A673 (cell line): ENCODE measurements around the gene CSPG5. TPM values are rescaled to one million over a fixed set of nuclear protein-coding genes. Genes with fewer than 3 reads are reported as not detected.

ENCODE experiments used
- BruUV-seq: library from RNA; stranded (reverse); fragments of 400-500 nt; replicated peaks from 2 replicates; lab custom pipeline; 2021; lab: Mats Ljungman, UMichigan
- CTCF ChIA-PET: fragments of 300-600 bp; sonication (Branson Sonifier 250); formaldehyde crosslinking; loops from one replicate; lab custom pipeline; 2022; ENCODE audit warnings: antibody characterized with exemption; lab: Charles Lee
- POLR2A ChIA-PET: fragments of 300-600 bp; sonication (Branson Sonifier 250); formaldehyde crosslinking; loops from one replicate; lab custom pipeline; 2022; ENCODE audit warnings: antibody characterized with exemption; ENCODE audit not compliant: low non-redundant PET; lab: Charles Lee
- DNase-seq: peaks from one replicate; pipeline ENCODE4 v3.0.0-alpha.2; 2015; ENCODE audit warnings: low spot score
- H3K27ac ChIP-seq: fragments of 200-600 bp; sonication (generic); 2 replicates; pipeline ENCODE4 v1.5.1; 2016; ENCODE audit warnings: mixed run types, low read depth, mild to moderate bottlenecking, mixed read lengths, antibody characterized with exemption, low read length; ENCODE audit not compliant: poor library complexity, severe bottlenecking
- H3K27me3 ChIP-seq: fragments of 200-600 bp; sonication (generic); replicated peaks from 2 replicates; pipeline ENCODE4 v1.6.1; 2017; ENCODE audit warnings: mixed run types, low read depth, mild to moderate bottlenecking, mixed read lengths, antibody characterized with exemption, low read length; ENCODE audit not compliant: insufficient read depth, poor library complexity
- H3K36me3 ChIP-seq: fragments of 200-600 bp; sonication (generic); 2 replicates; pipeline ENCODE4 v1.6.1; 2016; ENCODE audit warnings: mixed run types, mild to moderate bottlenecking, mixed read lengths, antibody characterized with exemption, low read length; ENCODE audit not compliant: insufficient read depth, poor library complexity, severe bottlenecking
- H3K4me1 ChIP-seq: fragments of 200-600 bp; sonication (generic); 2 replicates; pipeline ENCODE4 v1.6.1; 2017; ENCODE audit warnings: mixed run types, mild to moderate bottlenecking, mixed read lengths, antibody characterized with exemption, low read length; ENCODE audit not compliant: insufficient read depth, poor library complexity, severe bottlenecking
- H3K4me3 ChIP-seq: fragments of 200-600 bp; sonication (generic); 2 replicates; pipeline ENCODE4 v1.5.1; 2016; ENCODE audit warnings: low read depth, mixed run types, mild to moderate bottlenecking, mixed read lengths, low read length; ENCODE audit not compliant: poor library complexity, severe bottlenecking
- H3K9me3 ChIP-seq: fragments of 200-600 bp; sonication (generic); 2 replicates; pipeline ENCODE4 v1.6.1; 2016; ENCODE audit warnings: mixed run types, low read depth, mild to moderate bottlenecking, mixed read lengths, antibody characterized with exemption, low read length; ENCODE audit not compliant: poor library complexity, severe bottlenecking
- CTCF ChIP-seq: fragments of 300-800, 200-600 bp; sonication (generic); conservative IDR thresholded peaks from 2 replicates; pipeline ENCODE4 v1.5.1; 2017; ENCODE audit warnings: low read depth, mild to moderate bottlenecking, antibody characterized with exemption, low read length, moderate library complexity, mixed read lengths
- EZH2 ChIP-seq: fragments of 200-600 bp; sonication (generic); IDR thresholded peaks from 2 replicates; pipeline ENCODE4 v1.6.1; 2017; ENCODE audit warnings: borderline replicate concordance, low read depth, mild to moderate bottlenecking, mixed read lengths, antibody characterized with exemption, low read length; ENCODE audit not compliant: poor library complexity, severe bottlenecking
- intact Hi-C: fragments of 100-400 bp; cut with micrococcal nuclease; formaldehyde crosslinking; loops from one replicate; pipeline ENCODE4 v1.10.0; 2022; ENCODE audit not compliant: unreplicated experiment
- total RNA-seq: library from RNA; stranded (reverse); gene quantifications from 2 replicates; pipeline ENCODE4 v1.2.3, GENCODE V29; 2021

Gene CSPG5
- total RNA-seq, 1 experiment from 2014 or later = 21.7 TPM

GRCh38 chr3:47541583-47542108 is 37.0 kb downstream of the CSPG5 start:
- Histone ChIP-seq H3K9me3 (no peaks in the 10 kb centered on the region), H3K27ac (no peak overlapping the region), H3K36me3 (no peaks in the 10 kb centered on the region), H3K4me3 (no peak overlapping the region), H3K4me1 (no peaks in the 10 kb centered on the region), H3K27me3 (no peaks in the 10 kb centered on the region)
- no peak for DNase-seq
- CTCF ChIA-PET = no interaction called here
- intact Hi-C loops = no loop called here
- TF ChIP-seq EZH2 (no peak), CTCF (no peak)
- BruUV-seq = no TSS peak
- POLR2A ChIA-PET = no interaction called here

- no peaks in the 10 kb centered on the region for H3K9me3 ChIP-seq
- no peaks in the 10 kb centered on the region for H3K27me3 ChIP-seq
- TF ChIP-seq EZH2 (no peak), CTCF (no peak)
- no peak for DNase-seq
- no peaks in the 10 kb centered on the region for H3K36me3 ChIP-seq
- H3K27ac ChIP-seq = no peak overlapping the region
- POLR2A ChIA-PET = interaction anchor here (0.6 kb wide), 1 partner anchor 1190 kb away, joined by 3 read pairs; no protein-coding TSS in a partner anchor
- intact Hi-C loops = no loop called here
- no peak overlapping the region for H3K4me3 ChIP-seq
- no peaks in the 10 kb centered on the region for H3K4me1 ChIP-seq
- CTCF ChIA-PET = no interaction called here
- no TSS peak for BruUV-seq
Observed at GRCh38 chr3:47540281-47540680, 38.4 kb downstream of the CSPG5 start.

- BruUV-seq = no TSS peak
- DNase-seq = no peak
- H3K4me1 ChIP-seq = no peaks in the 10 kb centered on the region
- no peaks in the 10 kb centered on the region for H3K36me3 ChIP-seq
- intact Hi-C loops = loop anchor here (5.0 kb wide), 1 partner anchor 125 kb away; no protein-coding TSS in a partner anchor
- no peaks in the 10 kb centered on the region for H3K9me3 ChIP-seq
- no peak overlapping the region for H3K4me3 ChIP-seq
- H3K27me3 ChIP-seq = no peaks in the 10 kb centered on the region
- peak overlapping the region; percentile 61 for H3K27ac ChIP-seq
- TF ChIP-seq EZH2 (no peak), CTCF (no peak)
- ChIA-PET CTCF (no interaction called here), POLR2A (no interaction called here)
Observed at GRCh38 chr3:47536967-47537366, 41.7 kb downstream of the CSPG5 start.
